Activated naive CD4-positive, alpha-beta T cell treated with anti-CD3 and anti-CD28 coated beads, Interleukin-2, amount 50 U/mL, for 72 hours (primary cell): Measurements from ENCODE around the gene MORN1. TPM values are rescaled to one million over a fixed set of nuclear protein-coding genes. Genes with fewer than 3 reads are reported as not detected.

ENCODE experiments used
- total RNA-seq, 2 donors: library from RNA; stranded (reverse); gene quantifications; one replicate each; pipeline ENCODE4 v1.2.3, GENCODE V29; 2022

The MORN1 gene
- total RNA-seq, 2 donors from 2014 or later = 2.0 to 5.7 TPM

Other genes with a start within 250 kb of the MORN1 start
- 10 to 100 TPM; 59.1 to 66.9 TPM for gene FAAP20, start 196.8 kb downstream of the MORN1 start, total RNA-seq
- gene SKI, start 163.2 kb downstream of the MORN1 start, total RNA-seq = 10 to 100 TPM; 26.6 to 43.8 TPM
- 100 to 1,000 TPM; 102 to 135 TPM for gene RER1, start 287 bp upstream of the MORN1 start, total RNA-seq
- gene PEX10, start 21.0 kb upstream of the MORN1 start, total RNA-seq = 10 to 100 TPM in 1 of 2 donors, 1 to 10 TPM in 1; 4.7 to 17.0 TPM
- gene PLCH2, start 84.7 kb upstream of the MORN1 start, total RNA-seq = 1 to 10 TPM; 6.9 to 7.1 TPM
- gene PANK4, start 135.0 kb upstream of the MORN1 start, total RNA-seq = 10 to 100 TPM; 45.7 to 79.7 TPM
- gene HES5, start 138.7 kb upstream of the MORN1 start, total RNA-seq = under 1 TPM in 1 of 2 donors, not detected in 1; 0.19 TPM
- gene TNFRSF14, start 164.8 kb upstream of the MORN1 start, total RNA-seq = 100 to 1,000 TPM; 124 to 183 TPM
- 10 to 100 TPM; 34.7 to 38.8 TPM for gene PRXL2B, start 195.2 kb upstream of the MORN1 start, total RNA-seq
- 1 to 10 TPM; 1.4 to 2.5 TPM for gene MMEL1, start 241.5 kb upstream of the MORN1 start, total RNA-seq